NCI-H128 (cell line): ENCODE measurements around the gene NMD3.
"Not testable (repeated sequence)": the region's sequence is repeated elsewhere in the genome, so short reads cannot be mapped to it uniquely, and the experiment has no call there.

Experiments
- DNase-seq: peaks from one replicate; lab custom pipeline; 2025; ENCODE audit not compliant: unreplicated experiment; lab: John Stamatoyannopoulos, UW

The NMD3 gene

GRCh38 chr3:161274691-161275298 is 53.7 kb downstream of the NMD3 start:
- DNase-seq: peak; percentile 15

GRCh38 chr3:161275919-161276318 is 54.8 kb downstream of the NMD3 start:
- peak; percentile 14 for DNase-seq

DNA sequence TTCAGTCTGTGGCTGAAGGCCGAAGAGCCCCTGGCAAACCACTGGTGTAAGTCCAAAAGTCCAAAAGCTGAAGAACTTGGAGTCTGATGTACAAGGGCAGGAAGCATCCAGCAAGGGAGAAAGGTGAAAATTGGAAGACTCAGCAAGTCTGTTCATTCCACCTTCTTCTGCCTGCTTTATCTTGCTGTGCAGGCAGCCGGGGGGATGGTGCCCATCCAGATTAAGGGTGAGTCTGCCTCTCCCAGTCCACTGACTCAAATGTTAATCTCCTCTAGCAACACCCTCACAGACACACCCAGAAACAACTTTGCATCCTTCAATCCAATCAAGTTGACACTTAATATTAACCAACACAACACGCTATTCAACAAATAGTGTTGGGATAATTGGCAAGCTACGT is 61.3 kb downstream of the NMD3 start:
- DNase-seq: not testable (repeated sequence)

DNA sequence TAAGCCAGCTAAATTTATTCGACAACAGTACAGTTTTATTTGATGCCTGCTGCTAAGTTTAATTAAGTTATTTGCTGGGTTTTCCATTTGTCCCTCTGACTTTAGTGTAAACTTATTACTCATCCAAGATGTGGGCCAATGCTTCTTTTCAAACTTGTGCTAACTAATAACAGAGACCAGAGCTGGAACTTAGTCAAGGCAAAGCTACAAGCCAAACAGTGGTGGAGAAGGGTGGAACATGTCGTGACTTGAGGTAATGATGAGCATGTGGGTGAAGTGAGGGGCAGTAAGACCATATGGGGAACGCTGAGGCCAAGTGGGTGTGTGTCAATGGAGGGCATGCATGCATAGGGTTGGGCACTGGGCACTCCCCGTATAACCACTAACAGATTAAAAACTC is 63.9 kb downstream of the NMD3 start:
- DNase-seq: no peak

DNA sequence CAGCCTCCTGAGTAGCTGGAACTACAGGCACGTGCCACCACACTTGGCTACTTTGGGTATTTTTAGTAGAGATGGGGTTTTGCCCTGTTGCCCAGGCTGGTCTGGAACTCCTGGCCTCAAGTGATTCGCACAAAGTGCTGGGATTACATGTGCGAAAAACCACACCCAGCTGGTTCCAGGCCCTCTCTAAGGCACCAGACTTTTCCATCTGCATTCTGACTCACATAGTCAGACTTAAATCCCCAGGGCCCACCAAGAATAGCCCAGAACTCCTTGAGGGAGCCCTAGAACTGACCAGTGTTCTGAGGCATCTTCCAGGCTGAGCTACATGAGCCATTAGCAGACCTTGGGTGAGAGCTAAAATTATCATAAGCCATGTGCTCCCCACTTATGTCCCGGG is 68.1 kb downstream of the NMD3 start:
- DNase-seq: no peak

DNA sequence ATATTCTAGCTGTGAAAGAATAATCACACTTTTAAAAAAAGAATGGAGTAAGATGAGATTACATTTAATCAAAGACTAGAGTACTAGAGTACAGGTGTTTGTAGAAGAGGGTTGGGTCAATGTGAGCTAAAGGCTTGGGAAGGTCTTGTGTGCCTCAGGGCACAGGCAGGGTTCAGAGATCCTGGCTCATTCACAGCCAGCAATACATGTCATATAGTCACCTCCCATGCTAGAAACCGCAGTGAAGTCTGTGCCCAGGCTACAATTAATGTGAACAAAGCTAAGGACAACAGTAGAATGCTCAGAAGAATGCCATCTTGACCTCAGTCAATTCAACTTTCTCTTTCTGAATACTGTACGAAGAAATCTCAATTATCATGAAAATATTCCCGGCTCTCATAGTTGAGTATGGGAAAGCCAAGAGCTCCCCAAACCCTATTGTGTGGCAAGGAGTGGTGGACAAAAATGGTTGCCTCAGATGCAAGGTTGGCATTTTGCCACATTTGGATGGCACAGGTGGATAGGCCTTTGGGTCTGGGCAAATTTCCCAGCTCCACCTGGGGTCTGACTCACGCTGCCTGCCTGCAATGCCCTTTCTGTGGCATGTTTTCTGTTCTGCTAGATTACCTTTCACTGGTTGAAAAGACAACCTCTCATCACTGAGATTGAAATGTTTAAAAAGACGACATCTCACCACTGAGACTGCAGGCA is 70.2 kb downstream of the NMD3 start:
- DNase-seq: peak; percentile 59

- no peak for DNase-seq
These were observed 72.3 kb downstream of the NMD3 start for GRCh38 chr3:161293381-161293780.

GRCh38 chr3:161295325-161295724 is 74.2 kb downstream of the NMD3 start:
- no peak for DNase-seq

- DNase-seq: no peak
These were observed 75.7 kb downstream of the NMD3 start for GRCh38 chr3:161296814-161297213.
